GM21529 (cell line): Measurements from ENCODE around the gene CRB3.
"Not testable (repeated sequence)": the region's sequence is repeated elsewhere in the genome, so short reads cannot be mapped to it uniquely, and the experiment has no call there.

Experiments
- ATAC-seq: cut with Tn5 transposase; IDR thresholded peaks from one replicate; pipeline ENCODE4 v1.9.1; 2021; ENCODE audit not compliant: unreplicated experiment

The CRB3 gene

DNA sequence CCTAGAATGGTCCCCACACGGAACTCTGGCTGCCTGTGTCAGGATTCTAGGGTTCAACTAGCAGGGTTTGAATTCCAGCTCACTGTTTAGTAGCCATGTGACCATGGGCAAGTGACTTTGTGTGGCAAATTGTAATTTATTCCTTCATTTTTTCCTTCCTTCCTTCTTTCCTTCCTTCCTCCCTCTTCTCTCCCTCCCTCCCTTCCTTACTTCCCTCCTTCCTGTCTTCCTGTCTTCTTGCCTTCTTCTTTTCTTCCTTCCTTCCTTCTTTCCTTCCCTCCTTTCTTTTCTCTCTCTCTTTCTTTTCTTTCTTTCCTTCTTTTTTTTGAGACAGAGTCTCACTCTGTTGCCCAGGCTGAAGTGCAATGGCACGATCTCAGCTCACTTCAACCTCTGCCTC, 26.1 kb downstream of the CRB3 start:
- ATAC-seq, result no peak

DNA sequence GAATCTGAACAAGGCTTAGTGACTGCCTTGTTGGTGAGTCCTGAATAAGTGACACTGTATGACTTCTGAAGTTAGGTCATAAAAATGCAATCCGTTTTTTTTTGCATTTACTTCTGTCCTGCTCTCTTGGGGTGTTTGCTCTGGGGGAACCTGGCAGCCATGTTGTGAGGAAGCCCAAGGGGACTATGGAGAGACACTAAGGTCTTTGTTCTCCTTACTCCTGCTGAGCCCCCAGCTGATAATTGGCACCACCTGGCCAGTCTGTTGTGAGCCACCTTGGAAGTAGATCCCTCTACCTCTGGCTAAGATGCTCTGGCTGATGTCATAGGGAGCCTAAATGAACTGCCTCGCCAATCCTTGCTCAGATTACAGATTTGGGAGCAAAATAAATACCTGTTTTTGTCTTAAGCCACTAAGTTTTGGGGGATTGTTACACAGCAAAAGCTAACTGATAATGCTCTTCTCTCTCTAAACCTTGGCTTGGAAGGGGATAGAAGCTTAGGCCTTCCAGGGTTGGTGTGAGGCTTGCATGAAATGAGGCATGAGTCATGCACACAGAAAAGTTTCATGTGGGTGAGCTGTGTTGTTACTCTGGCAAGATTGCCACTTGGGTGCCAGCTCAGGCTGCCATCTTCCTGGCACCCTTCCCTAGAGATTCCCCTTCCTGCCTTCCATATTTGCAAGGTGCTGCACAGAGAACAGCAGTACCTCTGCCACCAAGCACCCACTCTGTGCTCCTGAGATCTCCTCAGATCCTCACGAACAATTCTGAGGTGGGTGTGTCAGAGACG, 27.9 kb downstream of the CRB3 start:
- ATAC-seq, result no peak

DNA sequence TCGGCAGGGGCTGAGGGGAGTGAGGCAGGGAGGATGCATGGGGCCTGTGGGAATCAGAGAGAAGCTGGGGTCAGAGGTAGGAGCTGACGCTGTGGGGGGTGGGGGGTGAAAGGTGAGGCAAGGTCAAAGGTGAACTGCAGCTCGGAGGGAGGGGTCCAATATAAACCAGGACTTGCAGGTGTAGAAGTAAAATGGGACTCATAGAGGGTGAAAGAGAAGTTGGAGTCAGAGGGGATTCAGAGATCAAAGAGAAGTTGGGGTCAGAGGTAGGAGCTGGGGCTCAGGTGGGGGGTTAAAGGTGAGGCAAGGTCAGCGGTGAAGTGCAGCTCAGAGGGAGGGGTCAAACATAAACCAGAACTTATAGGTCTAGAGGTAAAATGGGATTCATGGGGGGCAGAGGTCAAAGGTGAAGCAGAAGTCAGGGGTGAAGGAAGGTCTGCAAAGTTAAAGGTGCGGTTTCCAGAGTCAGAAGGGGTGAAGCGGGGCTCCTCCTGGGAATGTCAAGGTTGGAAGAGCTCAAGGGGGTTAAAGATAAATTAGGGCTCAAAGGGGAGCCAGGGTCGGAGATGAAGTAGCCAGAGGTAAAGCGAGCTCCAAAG, 30.5 kb downstream of the CRB3 start:
- ATAC-seq, result no peak

DNA sequence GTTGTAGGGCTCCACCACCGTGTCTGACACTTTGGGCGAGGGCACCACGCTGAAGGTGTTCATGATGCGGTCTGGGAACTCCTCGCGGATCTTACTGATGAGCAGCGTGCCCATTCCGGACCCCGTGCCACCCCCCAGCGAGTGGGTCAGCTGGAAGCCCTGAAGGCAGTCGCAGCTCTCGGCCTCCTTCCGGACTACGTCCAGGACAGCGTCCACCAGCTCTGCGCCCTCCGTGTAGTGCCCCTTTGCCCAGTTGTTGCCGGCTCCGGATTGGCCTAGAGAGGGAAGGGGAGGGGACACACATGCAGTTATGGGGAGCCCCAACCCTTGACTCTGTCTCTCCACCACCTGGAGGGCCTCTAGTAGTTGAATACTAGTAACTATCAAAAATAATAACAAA, 31.9 kb downstream of the CRB3 start:
- no peak for ATAC-seq

DNA sequence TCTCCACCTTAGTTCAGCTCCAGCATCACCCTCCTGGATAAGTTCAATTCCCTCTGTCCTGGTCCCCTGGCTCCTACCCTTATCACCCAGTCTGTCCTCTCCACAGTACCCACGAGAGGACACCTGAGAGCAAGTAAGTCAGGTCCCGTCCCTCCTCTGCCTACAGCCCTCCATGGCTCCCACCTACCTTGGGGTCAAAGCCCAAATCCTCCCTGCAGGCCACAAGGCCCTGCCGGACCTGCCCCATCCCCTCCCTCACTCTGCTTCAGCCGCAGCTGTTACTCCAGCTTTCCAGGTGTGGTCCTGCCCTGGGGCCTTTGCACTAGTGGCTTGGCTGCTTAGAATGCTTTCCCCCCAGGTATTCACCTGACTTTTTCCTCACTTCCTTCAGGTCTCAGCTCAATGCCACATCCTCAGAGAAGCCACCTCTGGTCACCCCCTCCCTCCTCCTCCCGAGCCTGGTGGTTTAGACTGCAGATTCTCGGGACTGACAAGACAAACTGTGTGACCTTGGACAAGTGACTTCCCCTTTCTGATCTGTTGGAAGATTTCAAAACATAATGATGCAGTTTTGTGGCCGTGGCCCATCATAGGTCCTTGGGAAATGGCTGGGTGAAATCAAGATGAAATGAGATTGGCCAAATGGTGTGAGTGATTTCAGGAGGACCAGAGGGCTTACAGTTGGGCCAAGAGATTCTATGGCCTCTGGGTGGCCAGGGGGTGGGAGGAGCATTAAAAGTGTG, 34.4 kb downstream of the CRB3 start:
- no peak for ATAC-seq

DNA sequence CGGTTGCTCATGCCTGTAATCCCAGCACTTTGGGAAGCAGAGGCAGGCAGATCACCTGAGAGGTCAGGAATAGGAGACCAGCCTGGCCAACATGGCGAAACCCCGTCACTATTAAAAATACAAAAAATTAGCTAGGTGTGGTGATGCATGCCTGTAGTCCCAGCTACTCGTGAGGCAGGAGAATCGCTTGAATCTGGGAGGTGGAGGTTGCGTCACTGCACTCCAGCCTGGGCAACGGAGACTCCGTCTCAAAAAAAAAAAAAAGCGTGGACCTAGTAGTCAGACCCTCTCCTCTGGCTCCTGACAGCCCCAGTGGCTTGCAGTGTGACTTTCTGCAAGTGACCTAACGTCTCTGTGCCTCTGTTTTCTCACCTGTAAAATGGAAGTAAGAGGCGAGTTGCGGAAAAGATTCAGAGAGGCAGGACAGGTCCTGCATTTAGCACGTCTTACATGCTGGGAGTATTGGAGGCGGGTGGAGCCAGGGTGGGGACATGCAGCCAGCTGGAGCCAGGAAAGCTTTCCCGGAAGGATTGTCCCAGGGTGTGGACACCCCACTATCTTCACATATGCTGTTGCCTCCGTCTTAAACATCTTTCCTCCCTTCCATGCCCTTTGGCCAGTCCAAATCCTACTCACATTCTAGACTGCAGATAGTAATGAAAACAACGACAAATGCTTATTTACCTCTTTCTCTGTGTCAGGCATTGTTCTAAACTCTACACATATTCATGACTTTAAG, 35.1 kb downstream of the CRB3 start:
- ATAC-seq, result no peak

DNA sequence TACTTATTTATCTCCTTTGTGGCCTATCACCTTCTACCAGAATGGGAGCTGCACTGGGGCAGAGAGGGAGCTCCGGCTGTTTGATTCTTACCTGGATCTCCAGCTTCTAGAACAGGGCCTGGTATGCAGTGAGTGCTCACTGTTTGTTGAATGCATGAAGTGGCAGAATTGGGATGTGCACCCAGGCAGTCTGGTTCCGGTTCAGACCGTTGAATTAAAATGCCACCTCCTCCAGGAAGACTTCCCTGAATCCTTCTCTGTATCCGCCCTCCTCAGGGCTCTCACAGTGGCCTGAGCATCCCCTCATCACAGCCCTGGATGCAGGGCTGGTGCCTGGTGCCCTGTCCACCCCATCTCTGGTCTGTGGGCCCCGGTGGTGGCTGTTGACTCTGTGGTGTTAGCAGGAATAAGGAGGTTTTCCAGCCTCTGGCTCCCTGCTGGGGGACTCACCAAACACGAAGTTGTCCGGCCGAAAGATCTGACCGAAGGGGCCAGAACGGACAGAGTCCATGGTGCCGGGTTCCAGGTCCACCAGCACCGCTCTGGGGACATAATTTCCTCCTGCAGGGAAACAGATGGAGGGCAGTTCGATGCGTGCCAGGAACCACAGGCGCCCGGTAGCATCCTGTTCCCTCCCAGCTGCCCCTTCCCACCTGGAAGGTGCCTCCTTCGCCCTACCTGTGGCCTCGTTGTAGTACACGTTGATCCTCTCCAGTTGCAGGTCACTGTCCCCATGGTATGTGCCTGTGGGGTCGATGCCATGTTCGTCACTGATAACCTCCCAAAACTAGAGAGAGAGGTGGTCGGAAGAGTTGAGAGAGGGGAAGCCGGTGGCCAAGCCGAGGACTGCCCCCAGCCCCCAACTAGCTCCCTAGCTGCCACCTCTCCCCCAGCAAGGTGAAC, 37.0 kb downstream of the CRB3 start:
- no peak for ATAC-seq

DNA sequence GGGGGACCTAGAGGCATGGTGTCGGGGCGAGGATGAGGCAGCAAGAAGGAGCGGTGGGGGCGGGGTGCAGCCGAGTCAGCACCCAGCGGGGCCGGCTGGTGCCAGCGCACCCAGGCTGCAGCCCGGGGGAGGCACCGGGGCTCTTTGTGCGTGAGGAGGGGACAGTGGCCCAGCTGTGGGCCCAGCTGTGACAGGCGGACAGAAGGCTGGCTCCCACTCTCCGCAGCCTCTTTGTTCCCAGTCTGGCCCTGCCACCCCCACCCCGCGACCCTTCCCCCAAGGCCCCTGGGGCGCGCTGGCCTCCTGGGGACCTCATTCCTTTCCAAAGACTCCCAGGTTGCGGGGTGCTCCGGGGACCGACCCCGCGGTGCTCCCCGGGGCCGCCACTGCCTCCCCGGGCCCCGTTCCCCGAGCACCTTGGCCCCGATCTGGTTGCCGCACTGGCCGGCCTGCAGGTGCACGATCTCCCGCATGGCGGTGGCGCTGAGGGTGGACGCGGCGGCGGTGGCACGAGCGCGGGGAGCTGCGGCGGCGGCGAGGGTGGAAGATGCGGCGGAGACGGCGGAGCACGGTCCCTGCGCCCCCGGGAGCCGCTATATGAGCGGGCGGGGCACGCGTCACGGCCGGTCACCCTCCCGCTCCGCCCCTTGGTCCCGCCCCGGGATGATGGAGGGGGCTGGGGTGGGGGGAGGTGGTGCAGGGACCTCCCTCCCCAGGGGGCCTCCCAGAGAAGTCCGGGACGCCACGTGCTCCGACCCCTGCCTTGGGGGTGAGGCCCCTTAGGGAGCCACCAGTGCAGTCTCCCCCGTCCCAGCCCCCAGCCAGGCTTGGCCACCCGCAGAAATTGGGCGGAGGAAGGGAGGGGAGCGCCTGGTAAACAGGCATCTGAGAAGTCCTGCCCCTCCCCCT, 37.9 kb downstream of the CRB3 start, which contains the start of gene TUBB4A:
TSS of gene TUBB4A (minus strand) at position 570 of the 909 bp plus-strand sequence. CDS start at position 473, 97 bp downstream.
- ATAC-seq, result no peak

DNA sequence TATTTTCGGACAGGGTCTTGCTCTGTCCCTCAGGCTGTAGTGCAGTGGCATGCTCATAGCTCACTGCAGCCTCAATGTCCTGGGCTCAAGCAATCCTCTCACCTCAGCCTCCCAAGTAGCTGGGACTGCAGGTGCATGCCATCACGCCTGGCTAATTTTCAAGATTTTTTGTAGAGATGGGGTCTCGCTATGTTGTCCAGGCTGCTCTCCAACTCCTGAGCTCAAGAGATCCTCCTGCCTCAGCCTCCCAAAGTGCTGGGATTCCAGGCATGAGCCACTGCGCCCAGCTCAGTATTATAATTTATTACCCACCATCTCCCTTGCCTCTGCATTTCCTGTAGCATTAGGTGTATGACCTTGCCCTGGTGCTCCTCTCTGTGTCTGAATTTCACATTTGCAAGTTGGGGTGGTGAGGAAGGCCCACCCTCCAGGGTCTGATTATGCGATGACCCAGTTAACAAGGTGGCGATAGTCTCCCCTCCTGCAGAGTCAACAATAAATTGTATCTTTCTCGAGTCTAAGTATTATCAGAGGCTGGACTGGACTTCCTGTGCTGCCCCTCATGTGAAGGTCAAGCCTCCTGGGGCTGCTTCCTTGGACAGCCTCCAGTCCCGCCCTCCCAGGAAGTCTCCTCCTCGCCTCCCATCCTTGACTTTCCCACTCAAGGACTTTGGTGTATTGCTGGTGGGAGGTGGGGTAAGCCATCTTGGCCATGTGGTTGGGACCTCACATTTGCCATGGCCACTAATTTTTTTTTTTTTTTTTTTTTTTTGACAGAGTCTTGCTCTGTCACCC, 39.5 kb downstream of the CRB3 start:
- ATAC-seq, result no peak

DNA sequence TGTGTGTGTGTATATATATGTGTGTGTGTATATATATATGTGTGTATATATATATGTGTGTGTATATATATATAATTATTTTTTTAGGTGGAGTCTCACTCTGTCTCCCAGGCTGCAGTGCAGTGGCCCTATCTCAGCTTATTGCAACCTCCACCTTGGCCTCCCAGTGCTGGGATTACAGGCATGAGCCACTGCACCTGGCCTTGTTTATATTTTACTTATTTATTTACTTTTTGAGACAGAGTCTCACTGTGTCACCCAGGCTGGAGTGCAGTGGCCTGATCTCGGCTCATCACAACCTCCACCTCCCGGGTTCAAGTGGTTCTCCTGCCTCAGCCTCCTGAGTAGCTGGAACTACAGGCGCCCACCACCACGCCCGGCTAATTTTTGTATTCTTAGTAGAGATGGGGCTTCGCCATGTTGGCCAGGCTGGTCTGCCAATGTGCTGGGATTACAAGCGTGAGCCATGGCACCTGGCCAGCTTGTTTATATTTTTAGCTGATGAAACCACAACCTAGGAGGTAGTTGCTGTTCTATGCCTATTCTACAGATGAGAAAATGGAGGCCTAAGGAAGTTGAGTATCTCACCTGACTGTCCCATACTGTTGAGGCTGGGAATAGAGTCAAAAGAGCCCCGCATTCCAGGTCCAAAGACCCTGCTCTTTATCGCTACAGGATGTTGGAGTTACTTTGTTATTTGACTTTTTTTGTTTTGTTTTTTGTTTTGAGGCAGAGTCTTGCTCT, 44.1 kb downstream of the CRB3 start:
- ATAC-seq, result not testable (repeated sequence)

DNA sequence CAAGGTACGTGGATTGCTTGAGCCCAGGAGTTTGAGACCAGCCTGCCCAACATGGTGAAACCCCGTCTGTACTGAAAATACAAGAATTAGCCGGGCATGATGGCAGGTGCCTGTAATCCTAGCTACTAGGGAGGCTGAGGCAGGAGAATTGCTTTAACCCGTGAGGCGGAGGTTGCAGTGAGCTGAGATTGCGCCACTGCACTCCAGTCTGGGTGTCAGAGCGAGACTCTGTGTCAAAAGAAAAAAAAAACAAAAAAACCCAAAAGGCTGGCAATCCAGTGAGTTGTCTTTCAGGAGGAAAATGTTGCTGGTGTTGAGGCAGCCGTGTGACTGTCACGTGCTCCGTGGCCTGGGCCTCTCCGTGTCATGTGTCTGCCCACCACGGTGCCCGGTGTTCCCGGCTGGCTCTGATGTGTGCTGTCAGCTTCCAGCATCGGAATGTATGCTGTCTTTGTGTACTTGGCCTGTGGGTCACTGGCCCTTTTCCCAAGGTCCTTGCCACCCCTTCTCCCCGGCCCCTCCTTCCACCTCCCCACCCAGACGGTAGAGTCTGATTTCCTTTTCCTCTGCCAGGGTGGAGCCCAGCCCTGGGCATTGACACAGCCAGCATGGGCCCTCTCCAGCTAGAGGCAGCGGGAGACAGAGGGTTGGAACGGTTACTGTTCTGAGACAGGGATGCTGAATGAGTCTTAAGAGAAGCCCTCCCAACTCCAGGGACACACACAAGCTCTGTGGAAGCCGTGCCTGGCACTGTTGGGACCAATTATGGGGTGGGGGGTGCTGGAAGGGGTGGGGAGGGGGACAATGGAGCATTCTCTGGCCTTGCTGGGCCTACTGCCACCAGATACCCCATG, 45.3 kb downstream of the CRB3 start:
- no peak for ATAC-seq

DNA sequence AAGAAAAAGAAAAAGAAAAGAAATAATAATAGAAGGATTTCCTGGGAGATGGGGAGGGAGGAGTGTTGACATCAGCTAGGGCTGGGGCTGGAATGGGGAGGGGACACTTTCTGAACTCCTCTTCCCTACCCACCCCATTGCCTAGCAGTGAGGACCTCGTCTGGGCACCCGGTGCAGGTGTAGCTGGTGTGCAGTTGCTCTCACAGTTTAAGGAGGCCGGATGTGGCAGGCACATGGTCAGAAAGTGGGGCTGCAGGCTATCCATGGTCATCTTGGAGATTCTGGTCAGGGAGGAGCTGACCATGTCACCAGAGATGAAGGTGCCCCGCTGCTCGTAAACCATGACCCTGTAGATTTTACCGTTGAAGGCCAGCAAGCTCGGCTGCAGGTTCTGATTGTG, 46.5 kb downstream of the CRB3 start:
- no peak for ATAC-seq

DNA sequence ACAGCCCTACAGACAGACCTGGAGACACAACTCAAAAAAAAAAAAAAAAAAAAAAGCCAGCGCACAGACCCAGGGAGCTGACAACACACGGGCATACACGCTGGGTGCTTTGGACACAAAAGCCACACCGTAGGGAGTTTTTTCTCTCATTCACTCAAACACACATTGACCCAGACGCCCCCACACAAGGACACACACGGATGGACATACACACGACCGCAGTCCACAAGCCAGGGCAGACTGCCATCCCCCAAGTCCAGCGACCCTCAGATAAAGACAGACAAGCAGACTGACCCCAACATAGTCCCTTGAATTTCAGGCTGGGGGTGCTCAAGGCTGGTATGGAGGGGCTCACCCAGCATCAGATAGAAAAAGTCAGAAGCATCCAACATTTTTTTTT, 50.0 kb downstream of the CRB3 start:
- ATAC-seq, result no peak

DNA sequence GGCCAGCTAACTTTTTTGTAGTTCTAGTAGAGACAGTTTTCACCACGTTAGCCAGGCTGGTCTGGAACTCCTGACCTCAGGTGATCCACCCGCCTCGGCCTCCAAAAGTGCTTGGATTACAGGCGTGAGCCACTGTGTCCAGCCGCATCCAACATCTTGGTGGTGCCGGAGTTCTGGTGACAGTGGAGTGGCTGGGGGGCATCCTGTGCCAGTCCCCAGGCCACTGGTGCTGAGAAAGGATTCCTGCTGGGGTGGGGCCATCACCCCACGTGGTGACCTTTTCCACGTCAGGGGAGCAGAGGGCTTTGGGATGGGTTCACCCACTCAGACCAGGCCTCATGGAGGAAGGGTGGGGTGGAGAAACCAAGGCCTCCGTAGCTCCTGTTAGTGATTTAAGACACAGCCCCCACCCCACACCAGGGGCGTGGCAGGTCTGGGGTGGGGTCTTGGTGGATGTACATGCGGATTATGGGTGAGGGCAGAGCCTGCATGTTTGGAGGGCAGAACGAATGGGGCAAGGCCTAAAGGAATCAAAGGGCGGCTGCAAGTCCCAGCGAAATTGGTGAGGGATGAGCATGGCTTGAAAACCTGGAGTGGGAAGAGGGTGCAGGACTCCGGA, 51.0 kb downstream of the CRB3 start:
- ATAC-seq, result no peak

DNA sequence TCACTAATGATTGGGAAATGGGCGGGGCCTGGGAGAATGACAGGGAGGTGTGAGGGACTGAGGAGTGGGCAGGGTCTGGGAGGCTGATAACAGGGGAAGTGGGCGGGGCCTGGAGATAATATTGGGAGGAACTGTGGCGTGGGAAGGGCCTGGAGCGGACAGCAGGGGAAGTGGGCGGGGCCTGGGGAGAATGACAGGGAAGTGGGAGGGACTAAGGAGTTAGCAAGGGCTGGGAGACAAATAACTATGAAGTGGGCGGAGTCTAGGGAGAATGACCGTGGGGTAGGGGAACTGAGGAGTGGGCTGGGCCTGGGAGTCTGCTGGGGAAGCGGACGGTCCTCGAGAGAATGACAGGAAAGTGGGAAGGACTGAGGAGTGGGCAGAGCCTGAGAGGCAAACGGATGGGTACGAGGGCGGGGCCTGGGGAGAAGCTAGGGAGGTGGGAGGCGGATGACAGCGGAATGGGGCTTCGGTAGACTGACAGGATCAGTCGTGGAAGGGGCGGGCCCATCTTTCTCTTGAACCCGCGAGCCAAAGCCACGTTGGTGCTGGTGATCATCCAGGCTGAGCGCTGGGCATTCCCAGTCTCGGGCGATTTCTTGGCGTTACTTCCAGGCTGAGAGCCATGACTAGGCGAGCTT, 52.1 kb downstream of the CRB3 start:
- ATAC-seq, result peak; percentile 34
